ENCODE data around the gene NPW.

- TF ChIP-seq EZH2phosphoT487 (IDR thresholded peaks at IDR 0.05; ENCODE audit: borderline replicate concordance, low read depth, low read length), result no peak
- no peak for TF ChIP-seq CTCF (conservative IDR thresholded peaks at IDR 0.05; ENCODE audit: low read length)
These were observed 40.8 kb downstream of the NPW start for GRCh38 chr16:2060346-2060745.

Measured in OCI-LY7 (cell line).